Thymus (tissue), 11 donors: Measurements from ENCODE around the gene APOBEC3F. TPM values are rescaled to one million over a fixed set of nuclear protein-coding genes. Genes with fewer than 3 reads are reported as not detected.

Source experiments
- DNase-seq, 9 donors: peaks; one replicate each; pipeline ENCODE4 v3.0.0-alpha.2; 2013; ENCODE audit warnings: low spot score in 9 of 9, low read depth in 6 of 9, missing footprints in 1 of 9
- H3K27ac ChIP-seq, 2 donors: one replicate each; pipeline ENCODE4 v1.5.1; 2013; ENCODE audit warnings: control low read depth in 1 of 2, low read depth in 1 of 2, low read length in 1 of 2, mild to moderate bottlenecking in 1 of 2, moderate library complexity in 1 of 2
- H3K27me3 ChIP-seq, 2 donors: one replicate each; pipeline ENCODE4 v1.5.1; 2013; ENCODE audit warnings: low read length in 1 of 2; ENCODE audit not compliant: control insufficient read depth in 2 of 2, insufficient read depth in 1 of 2
- H3K36me3 ChIP-seq, 2 donors: one replicate each; pipeline ENCODE4 v1.5.1; 2013; ENCODE audit warnings: low read length in 1 of 2, mild to moderate bottlenecking in 1 of 2, moderate library complexity in 1 of 2; ENCODE audit not compliant: control insufficient read depth in 2 of 2, insufficient read depth in 2 of 2
- H3K4me1 ChIP-seq, 2 donors: one replicate each; pipeline ENCODE4 v1.5.1; 2013; ENCODE audit warnings: low read length in 2 of 2; ENCODE audit not compliant: control insufficient read depth in 2 of 2, insufficient read depth in 2 of 2
- H3K4me3 ChIP-seq, 2 donors: one replicate each; pipeline ENCODE4 v1.5.1; 2013; ENCODE audit warnings: low read length in 2 of 2, control low read depth in 1 of 2, mild to moderate bottlenecking in 1 of 2
- H3K9me3 ChIP-seq, 2 donors: one replicate each; pipeline ENCODE4 v1.5.1; 2013; ENCODE audit warnings: low read length in 1 of 2, mild to moderate bottlenecking in 1 of 2; ENCODE audit not compliant: control insufficient read depth in 2 of 2, insufficient read depth in 1 of 2
- WGBS: extraction: QIAGEN DNeasy Blood & Tissue Kit; methylation state at CpG from one replicate; pipeline ENCODE4 v1.1.7; 2013; 5-methylcytosine and 5-hydroxymethylcytosine counted together
- polyA plus RNA-seq: library from polyadenylated mRNA; stranded (reverse); fragments of 200-250 nt; gene quantifications from one replicate; pipeline ENCODE4 v1.2.3, GENCODE V29; 2013
- total RNA-seq: library from RNA; stranded (reverse); fragments of 120-200 nt; gene quantifications from one replicate; pipeline ENCODE4 v1.2.4, GENCODE V29; 2013
- donor health status: healthy.

The APOBEC3F gene
- total and polyA plus RNA-seq, 2 donors, result 6.4 to 7.2 TPM

DNA sequence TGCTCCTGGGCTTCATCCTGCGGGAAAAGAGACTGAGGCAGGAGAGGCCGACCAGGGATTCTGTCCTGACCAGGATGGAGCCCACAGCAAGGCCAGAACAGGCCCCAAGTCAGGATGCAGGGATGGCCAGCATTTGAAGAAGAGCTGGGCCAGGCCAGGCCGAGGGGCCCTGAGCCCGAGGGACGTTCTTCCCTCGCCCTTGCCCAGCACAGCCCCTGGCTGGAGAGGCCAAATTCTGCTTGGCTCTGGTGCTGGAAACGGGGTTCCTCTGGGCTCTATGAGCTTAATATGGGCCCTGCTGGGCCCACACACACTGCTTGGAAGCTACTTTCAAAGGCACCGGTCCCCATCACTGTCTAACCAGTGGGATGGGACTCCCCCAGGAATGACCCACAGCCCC is 44.0 kb downstream of the APOBEC3F start:
- DNase-seq, result no peak
- Histone ChIP-seq H3K9me3 (no peaks in the 10 kb centered on the region), H3K4me3 (no peak overlapping the region), H3K36me3 (peaks cover 3 to 4% of the 10 kb centered on the region in 2 donors), H3K4me1 (peaks cover 0 to 22% of the 10 kb centered on the region in 2 donors), H3K27me3 (no peaks in the 10 kb centered on the region), H3K27ac (no peak overlapping the region)
- 98% methylated on average over 8 of the region's 8 CpGs for WGBS

DNA sequence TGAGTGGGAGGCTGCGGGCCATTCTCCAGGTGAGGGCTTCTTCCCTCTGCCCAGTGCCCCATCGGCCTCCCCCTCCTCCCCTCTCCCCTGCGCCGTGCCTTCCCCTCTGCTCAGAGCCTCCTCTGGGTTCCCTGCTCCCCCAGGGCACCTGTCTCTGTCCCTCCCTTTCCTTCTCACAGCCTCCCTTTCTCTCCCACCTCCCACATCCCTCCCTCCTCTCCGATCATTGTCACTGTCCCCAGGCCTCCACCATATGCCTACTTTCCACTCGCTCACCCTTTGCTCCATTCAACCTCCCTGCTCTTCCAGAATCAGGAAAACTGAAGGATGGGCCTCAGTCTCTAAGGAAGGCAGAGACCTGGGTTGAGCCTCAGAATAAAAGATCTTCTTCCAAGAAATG is 46.4 kb downstream of the APOBEC3F start:
- no peak for DNase-seq
- peaks cover 6 to 28% of the 10 kb centered on the region in 2 donors for H3K4me1 ChIP-seq
- H3K9me3 ChIP-seq, result no peaks in the 10 kb centered on the region
- no peak overlapping the region for H3K27ac ChIP-seq
- 97% methylated on average over 6 of the region's 6 CpGs for WGBS
- H3K4me3 ChIP-seq, result no peak overlapping the region
- peaks cover 0 to 3% of the 10 kb centered on the region in 2 donors for H3K36me3 ChIP-seq
- no peaks in the 10 kb centered on the region for H3K27me3 ChIP-seq

DNA sequence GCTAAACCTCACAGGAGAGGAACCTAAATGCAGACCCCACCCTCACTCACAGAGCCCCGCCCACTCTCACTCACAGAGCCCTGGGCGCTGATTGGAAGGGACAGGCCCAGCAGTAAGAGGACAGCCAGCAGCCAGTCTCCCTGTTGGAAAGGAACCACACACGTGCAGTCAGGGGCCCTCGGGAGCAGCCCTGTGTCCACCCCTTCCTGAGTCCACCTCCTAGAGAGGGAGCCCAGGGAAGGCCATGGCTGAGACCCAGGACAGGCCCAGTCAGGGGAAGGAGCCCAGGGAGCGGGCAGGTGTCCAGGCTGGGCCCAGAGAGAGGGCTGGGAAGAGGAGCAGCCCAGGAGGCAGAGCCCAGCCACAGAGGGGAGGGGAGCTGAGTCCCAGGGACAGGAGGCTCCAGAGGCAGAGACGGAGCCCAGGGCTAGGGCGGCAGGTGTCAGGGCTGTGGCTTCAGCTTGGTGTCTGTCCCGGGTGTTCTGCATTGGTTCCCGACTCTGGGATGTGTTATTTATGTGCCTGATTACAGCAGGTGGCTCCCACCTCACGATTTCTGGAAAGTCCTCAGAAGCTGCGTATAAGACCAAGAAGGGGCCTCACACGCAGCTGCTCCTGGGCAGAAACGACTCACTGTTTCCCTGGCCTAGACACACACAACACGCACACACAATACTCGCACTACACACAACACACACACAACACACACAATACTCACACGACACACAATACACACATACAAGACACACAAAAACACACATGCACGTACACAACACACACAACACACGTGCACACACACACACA is 47.4 kb downstream of the APOBEC3F start:
- peaks cover 6 to 31% of the 10 kb centered on the region in 2 donors for H3K4me1 ChIP-seq
- peaks cover 0 to 3% of the 10 kb centered on the region in 2 donors for H3K36me3 ChIP-seq
- no peak for DNase-seq
- H3K27ac ChIP-seq, result no peak overlapping the region
- no peaks in the 10 kb centered on the region for H3K27me3 ChIP-seq
- 64% methylated on average over 18 of the region's 18 CpGs for WGBS
- H3K9me3 ChIP-seq, result no peaks in the 10 kb centered on the region
- no peak overlapping the region for H3K4me3 ChIP-seq

DNA sequence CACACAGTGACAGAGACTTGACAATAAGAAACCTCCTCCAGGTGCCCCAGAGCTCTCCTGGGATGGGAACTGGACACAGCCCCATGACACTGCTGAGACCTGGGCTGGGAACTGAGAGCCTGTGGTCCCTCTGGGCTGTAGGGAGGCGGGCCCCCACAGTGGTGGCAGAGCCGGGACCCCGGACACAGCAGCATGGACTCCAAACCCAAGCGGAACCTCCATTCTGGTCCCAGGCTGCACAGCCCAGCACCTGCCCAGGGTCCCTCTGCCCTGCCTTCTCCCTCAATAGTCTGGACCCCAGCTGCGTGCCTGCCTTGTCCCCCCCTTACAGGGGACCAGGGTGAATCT is 48.0 kb downstream of the APOBEC3F start:
- H3K27me3 ChIP-seq, result no peaks in the 10 kb centered on the region
- no peak overlapping the region for H3K4me3 ChIP-seq
- peaks cover 0 to 3% of the 10 kb centered on the region in 2 donors for H3K36me3 ChIP-seq
- H3K4me1 ChIP-seq, result peaks cover 6 to 28% of the 10 kb centered on the region in 2 donors
- WGBS, result 97% methylated on average over 5 of the region's 5 CpGs
- no peak overlapping the region for H3K27ac ChIP-seq
- H3K9me3 ChIP-seq, result no peaks in the 10 kb centered on the region
- no peak for DNase-seq

DNA sequence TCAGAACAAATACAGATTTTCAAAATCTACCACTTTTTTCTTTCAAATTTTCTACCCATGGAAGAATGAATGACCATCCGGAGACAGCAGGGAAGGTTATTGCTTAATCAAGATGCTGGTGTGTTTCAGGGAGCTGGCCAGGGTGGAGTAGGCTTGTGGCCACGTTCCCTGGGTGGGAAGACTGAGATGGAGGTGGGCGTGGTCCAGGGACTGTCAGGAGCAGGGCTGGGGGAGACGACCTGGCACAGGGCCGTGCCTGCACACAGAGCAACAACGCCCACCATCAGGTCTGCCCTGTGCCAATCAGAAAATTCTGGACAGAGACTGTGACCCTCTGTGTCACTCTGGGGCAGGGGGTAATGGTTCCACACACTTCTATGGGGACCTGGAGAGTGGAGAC is 49.3 kb downstream of the APOBEC3F start:
- Histone ChIP-seq H3K27ac (no peak overlapping the region), H3K4me1 (peaks cover 6 to 29% of the 10 kb centered on the region in 2 donors), H3K4me3 (no peak overlapping the region), H3K36me3 (no peaks in the 10 kb centered on the region), H3K27me3 (no peaks in the 10 kb centered on the region), H3K9me3 (no peaks in the 10 kb centered on the region)
- no peak for DNase-seq
- WGBS, result 92% methylated on average over 6 of the region's 6 CpGs

DNA sequence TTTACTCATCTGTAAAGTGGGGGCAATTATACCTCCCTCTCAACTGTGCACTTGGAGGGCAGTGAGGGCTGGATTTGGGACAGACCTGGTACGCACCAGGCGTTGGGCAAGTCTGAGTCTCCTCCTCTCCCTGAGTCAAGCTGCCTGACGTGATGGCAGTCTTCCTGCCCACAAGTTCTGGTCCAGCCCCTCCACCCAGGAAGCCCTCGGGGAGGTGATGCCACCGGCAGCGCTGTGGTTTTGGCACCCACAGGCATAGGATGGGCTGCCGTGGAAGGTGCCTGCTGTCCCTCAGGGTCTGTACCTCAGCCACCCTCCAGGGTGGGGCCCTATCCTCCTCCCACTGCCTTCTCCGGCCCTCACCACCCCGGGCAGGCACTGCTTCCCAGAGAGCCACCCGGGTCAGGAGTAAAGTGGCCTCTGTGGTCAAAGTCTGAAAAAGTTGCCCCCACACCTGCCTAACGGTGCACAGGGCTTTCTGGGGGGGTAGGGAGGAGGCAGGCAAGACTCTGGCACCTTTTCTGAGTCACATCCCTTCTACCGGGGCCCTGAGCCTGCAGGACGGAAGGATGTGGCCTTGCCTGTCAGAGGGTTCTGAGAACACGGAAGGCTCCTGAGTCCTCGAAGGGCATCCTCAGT is 49.9 kb downstream of the APOBEC3F start:
- H3K27me3 ChIP-seq, result no peaks in the 10 kb centered on the region
- peak overlapping the region; percentile 18 to 36 for H3K27ac ChIP-seq
- DNase-seq, result peak in 2 of 9 donors; percentile 24 to 39
- H3K36me3 ChIP-seq, result no peaks in the 10 kb centered on the region
- no peak overlapping the region for H3K4me3 ChIP-seq
- H3K4me1 ChIP-seq, result peaks cover 6 to 31% of the 10 kb centered on the region in 2 donors
- WGBS, result 11% methylated on average over 15 of the region's 15 CpGs
- H3K9me3 ChIP-seq, result no peaks in the 10 kb centered on the region

DNA sequence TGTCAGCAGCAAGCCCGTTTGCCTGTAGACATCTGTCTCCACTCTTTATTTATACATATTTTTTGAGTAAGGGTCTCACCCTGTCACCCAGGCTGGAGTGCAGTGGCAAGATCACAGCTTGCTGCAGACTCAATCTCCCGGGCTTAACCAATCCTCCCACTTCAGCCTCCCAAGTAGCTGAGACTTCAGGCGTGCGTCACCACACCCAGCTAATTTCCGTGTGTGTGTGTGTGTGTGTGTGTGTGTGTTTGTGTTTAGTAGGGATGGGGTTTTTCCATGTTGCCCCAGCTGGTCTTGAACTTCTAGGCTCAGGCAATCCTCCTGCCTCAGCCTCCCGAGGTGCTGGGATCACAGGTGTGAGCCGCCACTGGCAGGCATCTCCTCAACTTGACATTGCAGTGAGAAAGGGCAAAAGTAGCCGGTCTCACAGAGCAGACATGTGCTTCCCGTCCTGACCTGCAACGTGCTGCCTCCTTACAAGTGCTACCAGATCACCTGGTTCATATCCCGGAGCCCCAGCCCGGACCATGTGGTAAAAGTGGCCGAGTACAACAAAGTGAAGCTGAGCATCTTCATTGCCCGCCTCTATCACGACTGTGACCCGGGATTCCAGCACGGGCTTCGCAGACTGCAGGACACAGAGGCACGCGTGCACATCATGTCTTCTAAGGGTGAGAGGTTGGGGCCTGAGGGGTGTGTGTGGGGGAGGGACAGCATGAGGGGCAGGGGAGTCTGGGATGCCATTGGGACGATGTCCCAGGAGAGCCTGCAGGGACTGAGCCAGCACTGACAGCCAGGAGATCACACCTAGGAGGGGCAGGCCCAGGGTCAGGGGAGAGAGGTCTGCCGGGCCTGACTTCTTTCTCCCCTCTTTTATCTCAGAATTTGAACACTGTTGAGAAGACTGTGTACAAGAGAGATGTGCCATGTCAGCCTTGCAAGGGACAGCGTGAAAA is 50.7 kb downstream of the APOBEC3F start:
- Histone ChIP-seq H3K4me3 (no peak overlapping the region), H3K27me3 (no peaks in the 10 kb centered on the region), H3K4me1 (peaks cover 6 to 35% of the 10 kb centered on the region in 2 donors), H3K27ac (no peak overlapping the region), H3K9me3 (no peaks in the 10 kb centered on the region), H3K36me3 (no peaks in the 10 kb centered on the region)
- 88% methylated on average over 23 of the region's 23 CpGs for WGBS
- no peak for DNase-seq

DNA sequence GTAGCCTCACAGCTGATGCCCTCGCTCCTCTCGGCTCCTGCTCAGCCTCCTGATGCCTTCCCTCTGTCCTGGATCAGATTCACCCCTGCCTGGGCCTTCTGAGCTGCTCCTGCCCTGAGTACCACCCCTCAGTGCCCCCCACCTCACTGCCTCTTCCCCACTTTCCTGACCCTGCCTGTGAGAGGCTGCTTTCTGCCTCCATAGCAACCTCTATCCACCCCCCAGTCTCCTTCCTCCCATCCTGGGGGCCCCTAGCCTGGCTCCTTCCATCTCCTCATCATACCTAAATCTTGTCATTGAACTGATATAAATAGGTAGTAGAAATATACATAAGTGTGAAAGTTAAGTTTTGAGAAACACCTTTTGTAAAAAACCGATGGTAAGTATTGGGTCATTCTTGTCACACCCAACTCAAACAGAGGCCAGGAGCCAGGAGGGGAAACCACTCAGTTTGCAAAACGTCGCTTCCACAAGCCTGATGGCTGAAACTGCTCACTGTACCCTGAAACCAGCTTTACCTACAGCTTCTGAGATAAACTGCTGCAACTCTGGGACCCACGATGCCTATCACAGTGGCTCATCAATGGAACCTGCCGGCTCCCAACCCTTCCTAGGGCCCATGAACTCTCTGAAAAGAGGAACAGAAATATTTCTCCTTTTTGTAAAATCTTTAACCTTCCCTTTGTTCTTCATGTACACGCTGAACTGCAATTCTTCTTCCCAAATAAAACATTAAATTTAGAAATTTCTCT is 51.6 kb downstream of the APOBEC3F start:
- DNase-seq, result no peak
- Histone ChIP-seq H3K27me3 (no peaks in the 10 kb centered on the region), H3K9me3 (no peaks in the 10 kb centered on the region), H3K36me3 (no peaks in the 10 kb centered on the region), H3K27ac (peak overlapping the region in 1 of 2 donors; percentile 31), H3K4me3 (no peak overlapping the region), H3K4me1 (peaks cover 9 to 42% of the 10 kb centered on the region in 2 donors)
- 68% methylated on average over 8 of the region's 8 CpGs for WGBS
